ENCODE results near the gene KSR2. TPM values are rescaled to one million over a fixed set of nuclear protein-coding genes. Genes with fewer than 3 reads are reported as not detected.

KSR2 gene
- total RNA-seq, 4 donors from 2014 or later, result under 0.01 to 0.06 (median 0.03) TPM

- intact Hi-C loops (cut with DNase I), result no loop called here
- H3K4me1 ChIP-seq, result no peaks in the 10 kb centered on the region
- peaks cover 0 to 8% (median 0%) of the 10 kb centered on the region in 4 donors for H3K27me3 ChIP-seq
- H3K9me3 ChIP-seq, result peaks cover 0 to 7% (median 3%) of the 10 kb centered on the region in 4 donors
- H3K4me3 ChIP-seq, result no peak overlapping the region
- H3K36me3 ChIP-seq, result no peaks in the 10 kb centered on the region
- no peak for TF ChIP-seq POLR2AphosphoS5 (IDR thresholded peaks at IDR 0.05)
- no peak for TF ChIP-seq CTCF (IDR thresholded peaks at IDR 0.05)
- TF ChIP-seq EP300 (IDR thresholded peaks at IDR 0.05), result no peak
- no peak for TF ChIP-seq POLR2A (IDR thresholded peaks at IDR 0.05; ENCODE audit: low read depth)
- DNase-seq (ENCODE audit: extremely low spot score), result no peak
- H3K27ac ChIP-seq (replicated peaks in 1 of 4), result no peak overlapping the region
- 68% methylated on average over 3 of the region's 3 CpGs for WGBS
Measured at GRCh38 chr12:117903110-117903840, 65.5 kb downstream of the KSR2 start.

- Histone ChIP-seq H3K36me3 (no peaks in the 10 kb centered on the region), H3K9me3 (peaks cover 0 to 7% (median 3%) of the 10 kb centered on the region in 4 donors), H3K27ac (replicated peaks in 1 of 4) (no peak overlapping the region), H3K27me3 (peaks cover 0 to 11% (median 0%) of the 10 kb centered on the region in 4 donors), H3K4me1 (no peaks in the 10 kb centered on the region), H3K4me3 (no peak overlapping the region)
- intact Hi-C loops (cut with DNase I), result no loop called here
- 71% methylated on average over 8 of the region's 8 CpGs for WGBS
- no peak for DNase-seq (ENCODE audit: extremely low spot score)
- TF ChIP-seq EP300 (IDR thresholded peaks at IDR 0.05) (no peak), POLR2AphosphoS5 (IDR thresholded peaks at IDR 0.05) (no peak), POLR2A (IDR thresholded peaks at IDR 0.05; ENCODE audit: low read depth) (no peak), CTCF (IDR thresholded peaks at IDR 0.05) (no peak)
Measured at GRCh38 chr12:117901631-117902030, 67.2 kb downstream of the KSR2 start.

GRCh38 chr12:117900561-117900960, 68.2 kb downstream of the KSR2 start:
- WGBS, result 89% methylated on average over 4 of the region's 4 CpGs
- Histone ChIP-seq H3K4me1 (no peaks in the 10 kb centered on the region), H3K9me3 (peaks cover 0 to 7% (median 3%) of the 10 kb centered on the region in 4 donors), H3K4me3 (no peak overlapping the region), H3K27ac (replicated peaks in 1 of 4) (no peak overlapping the region), H3K27me3 (peaks cover 0 to 22% (median 0%) of the 10 kb centered on the region in 4 donors), H3K36me3 (no peaks in the 10 kb centered on the region)
- DNase-seq (ENCODE audit: extremely low spot score), result no peak
- TF ChIP-seq POLR2AphosphoS5 (IDR thresholded peaks at IDR 0.05) (no peak), POLR2A (IDR thresholded peaks at IDR 0.05; ENCODE audit: low read depth) (no peak), EP300 (IDR thresholded peaks at IDR 0.05) (no peak), CTCF (IDR thresholded peaks at IDR 0.05) (no peak)
- intact Hi-C loops (cut with DNase I), result no loop called here

- H3K9me3 ChIP-seq, result peaks cover 0 to 7% (median 3%) of the 10 kb centered on the region in 4 donors
- no peak for DNase-seq (ENCODE audit: extremely low spot score)
- H3K27me3 ChIP-seq, result peaks cover 0 to 18% (median 0%) of the 10 kb centered on the region in 4 donors
- no peak overlapping the region for H3K4me3 ChIP-seq
- H3K4me1 ChIP-seq, result no peaks in the 10 kb centered on the region
- no peak overlapping the region for H3K27ac ChIP-seq (replicated peaks in 1 of 4)
- intact Hi-C loops (cut with DNase I), result no loop called here
- 80% methylated on average over 14 of the region's 14 CpGs for WGBS
- no peaks in the 10 kb centered on the region for H3K36me3 ChIP-seq
- TF ChIP-seq CTCF (IDR thresholded peaks at IDR 0.05), result no peak
- TF ChIP-seq EP300 (IDR thresholded peaks at IDR 0.05), result no peak
- TF ChIP-seq POLR2AphosphoS5 (IDR thresholded peaks at IDR 0.05), result no peak
Measured at GRCh38 chr12:117897372-117898161, 71.2 kb downstream of the KSR2 start.
